MM.1S (cell line): ENCODE results near the gene MIPOL1.

ENCODE experiments used
- DNase-seq: peaks from one replicate; pipeline ENCODE4 v3.0.0-alpha.2; 2015
- H2AFZ ChIP-seq: fragments of 300-600 bp; sonication (generic); 2 replicates; pipeline ENCODE4 v1.6.0; 2016; ENCODE audit warnings: antibody characterized with exemption, low read length
- H3F3A ChIP-seq: fragments of 300-600 bp; sonication (generic); 2 replicates; pipeline ENCODE4 v1.6.1; 2016; ENCODE audit warnings: mild to moderate bottlenecking, antibody characterized with exemption, low read length, moderate library complexity, mixed read lengths; ENCODE audit not compliant: insufficient read depth
- H3K27ac ChIP-seq: fragments of 300-600 bp; sonication (generic); 2 replicates; pipeline ENCODE4 v1.5.1; 2016; ENCODE audit warnings: mild to moderate bottlenecking, low read length
- H3K27me3 ChIP-seq: fragments of 300-600 bp; sonication (generic); replicated peaks from 2 replicates; pipeline ENCODE4 v1.6.0; 2016; ENCODE audit warnings: low read length; ENCODE audit not compliant: insufficient read depth
- H3K36me3 ChIP-seq: fragments of 300-600 bp; sonication (generic); replicated peaks from 2 replicates; pipeline ENCODE4 v1.6.1; 2016; ENCODE audit warnings: mild to moderate bottlenecking, low read length, mixed read lengths; ENCODE audit not compliant: insufficient read depth
- H3K4me1 ChIP-seq: fragments of 300-600 bp; sonication (generic); 2 replicates; pipeline ENCODE4 v1.6.1; 2016; ENCODE audit warnings: low read length, mixed read lengths
- H3K4me2 ChIP-seq: fragments of 300-600 bp; sonication (generic); 2 replicates; pipeline ENCODE4 v1.6.0; 2016; ENCODE audit warnings: low read depth, low read length
- H3K4me3 ChIP-seq: fragments of 300-600 bp; sonication (generic); 2 replicates; pipeline ENCODE4 v1.5.1; 2016; ENCODE audit warnings: low read length, mixed read lengths
- H3K79me2 ChIP-seq: fragments of 300-600 bp; sonication (generic); 2 replicates; pipeline ENCODE4 v1.6.1; 2016; ENCODE audit warnings: mixed run types, low read length, mixed read lengths
- H3K9ac ChIP-seq: fragments of 300-600 bp; sonication (generic); 2 replicates; pipeline ENCODE4 v1.6.1; 2016; ENCODE audit warnings: low read length, mixed read lengths
- H3K9me2 ChIP-seq: fragments of 300-600 bp; sonication (generic); replicated peaks from 2 replicates; pipeline ENCODE4 v1.6.1; 2016; ENCODE audit warnings: mild to moderate bottlenecking, low read length, mixed read lengths; ENCODE audit not compliant: insufficient read depth
- H3K9me3 ChIP-seq: fragments of 300-600 bp; sonication (generic); replicated peaks from 2 replicates; pipeline ENCODE4 v1.6.1; 2016; ENCODE audit warnings: mild to moderate bottlenecking, low read length, mixed read lengths; ENCODE audit not compliant: insufficient read depth
- H4K20me1 ChIP-seq: fragments of 300-600 bp; sonication (generic); 2 replicates; pipeline ENCODE4 v1.6.1; 2016; ENCODE audit warnings: mild to moderate bottlenecking, low read length, moderate library complexity, mixed read lengths; ENCODE audit not compliant: insufficient read depth
- EZH2 ChIP-seq: fragments of 300-600 bp; sonication (generic); optimal IDR thresholded peaks from 2 replicates; pipeline ENCODE3; 2017; ENCODE audit warnings: low read depth, mild to moderate bottlenecking, antibody characterized with exemption, low read length, mixed read lengths
- EZH2phosphoT487 ChIP-seq: fragments of 300-600 bp; sonication (generic); IDR thresholded peaks from 2 replicates; pipeline ENCODE4 v1.6.1; 2018; ENCODE audit warnings: antibody characterized with exemption, low read length
- TF ChIP-seq, protein P1 (sequence below): fragments of 300-600 bp; sonication (generic); IDR thresholded peaks from 2 replicates; pipeline ENCODE4 v1.5.1; 2016; ENCODE audit warnings: antibody characterized with exemption, low read length, mixed read lengths

MIPOL1 gene

GRCh38 chr14:37591941-37592481, 394.3 kb downstream of the MIPOL1 start:
- TF ChIP-seq EZH2phosphoT487 (no peak), EZH2 (no peak)
- TF ChIP-seq, protein P1, sequence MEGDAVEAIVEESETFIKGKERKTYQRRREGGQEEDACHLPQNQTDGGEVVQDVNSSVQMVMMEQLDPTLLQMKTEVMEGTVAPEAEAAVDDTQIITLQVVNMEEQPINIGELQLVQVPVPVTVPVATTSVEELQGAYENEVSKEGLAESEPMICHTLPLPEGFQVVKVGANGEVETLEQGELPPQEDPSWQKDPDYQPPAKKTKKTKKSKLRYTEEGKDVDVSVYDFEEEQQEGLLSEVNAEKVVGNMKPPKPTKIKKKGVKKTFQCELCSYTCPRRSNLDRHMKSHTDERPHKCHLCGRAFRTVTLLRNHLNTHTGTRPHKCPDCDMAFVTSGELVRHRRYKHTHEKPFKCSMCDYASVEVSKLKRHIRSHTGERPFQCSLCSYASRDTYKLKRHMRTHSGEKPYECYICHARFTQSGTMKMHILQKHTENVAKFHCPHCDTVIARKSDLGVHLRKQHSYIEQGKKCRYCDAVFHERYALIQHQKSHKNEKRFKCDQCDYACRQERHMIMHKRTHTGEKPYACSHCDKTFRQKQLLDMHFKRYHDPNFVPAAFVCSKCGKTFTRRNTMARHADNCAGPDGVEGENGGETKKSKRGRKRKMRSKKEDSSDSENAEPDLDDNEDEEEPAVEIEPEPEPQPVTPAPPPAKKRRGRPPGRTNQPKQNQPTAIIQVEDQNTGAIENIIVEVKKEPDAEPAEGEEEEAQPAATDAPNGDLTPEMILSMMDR = no peak
- peaks cover 7% of the 10 kb centered on the region for H3F3A ChIP-seq
- no peak overlapping the region for H3K4me3 ChIP-seq
- no peaks in the 10 kb centered on the region for H3K9me2 ChIP-seq
- no peak for DNase-seq
- no peaks in the 10 kb centered on the region for H3K4me1 ChIP-seq
- no peaks in the 10 kb centered on the region for H3K9me3 ChIP-seq
- H3K27me3 ChIP-seq = no peaks in the 10 kb centered on the region
- no peaks in the 10 kb centered on the region for H3K36me3 ChIP-seq
- H3K4me2 ChIP-seq = no peak overlapping the region
- no peaks in the 10 kb centered on the region for H4K20me1 ChIP-seq
- peaks cover 13% of the 10 kb centered on the region for H3K79me2 ChIP-seq
- no peak overlapping the region for H3K27ac ChIP-seq
- no peak overlapping the region for H2AFZ ChIP-seq
- no peak overlapping the region for H3K9ac ChIP-seq

GRCh38 chr14:37592482-37593408, 395.0 kb downstream of the MIPOL1 start:
- Histone ChIP-seq H3K4me3 (no peak overlapping the region), H3K27ac (no peak overlapping the region), H3K9me3 (no peaks in the 10 kb centered on the region), H3K4me1 (no peaks in the 10 kb centered on the region), H4K20me1 (no peaks in the 10 kb centered on the region), H3K79me2 (peaks cover 13% of the 10 kb centered on the region), H3K27me3 (no peaks in the 10 kb centered on the region), H3K9me2 (no peaks in the 10 kb centered on the region), H3K4me2 (no peak overlapping the region), H2AFZ (no peak overlapping the region), H3F3A (peaks cover 7% of the 10 kb centered on the region), H3K9ac (no peak overlapping the region), H3K36me3 (no peaks in the 10 kb centered on the region)
- TF ChIP-seq EZH2 (no peak), EZH2phosphoT487 (no peak)
- TF ChIP-seq, protein P1 = no peak
- DNase-seq = no peak

- no peaks in the 10 kb centered on the region for H4K20me1 ChIP-seq
- TF ChIP-seq EZH2 (no peak), EZH2phosphoT487 (no peak)
- TF ChIP-seq, protein P1 = no peak
- no peak for DNase-seq
- H3K36me3 ChIP-seq = no peaks in the 10 kb centered on the region
- H2AFZ ChIP-seq = no peak overlapping the region
- peak overlapping the region; percentile 63 for H3K4me3 ChIP-seq
- no peaks in the 10 kb centered on the region for H3K9me2 ChIP-seq
- H3K27me3 ChIP-seq = no peaks in the 10 kb centered on the region
- peak overlapping the region; percentile 43; the same call in 1 of the 2 replicates for H3K4me2 ChIP-seq
- H3F3A ChIP-seq = peaks cover 7% of the 10 kb centered on the region
- no peaks in the 10 kb centered on the region for H3K9me3 ChIP-seq
- H3K27ac ChIP-seq = no peak overlapping the region
- H3K9ac ChIP-seq = peak overlapping the region; percentile 35; the same call in 1 of the 2 replicates
- peaks cover 13% of the 10 kb centered on the region for H3K79me2 ChIP-seq
- H3K4me1 ChIP-seq = no peaks in the 10 kb centered on the region
Observed at GRCh38 chr14:37593511-37594237, 395.9 kb downstream of the MIPOL1 start.
